NCI-H82 treated with DMSO at 0.1 percent for 48 hours (cell line): ENCODE results near the gene NUBP2.
"Not testable (repeated sequence)": the region's sequence is repeated elsewhere in the genome, so short reads cannot be mapped to it uniquely, and the experiment has no call there.

Experiments used
- DNase-seq: peaks from one replicate; lab custom pipeline; 2025; ENCODE audit not compliant: unreplicated experiment; lab: John Stamatoyannopoulos, UW

NUBP2 gene

GRCh38 chr16:1794908-1795666 lies 12.3 kb downstream of the NUBP2 start:
- no peak for DNase-seq

- DNase-seq: not testable (repeated sequence)
These were observed 16.5 kb downstream of the NUBP2 start for GRCh38 chr16:1799263-1799662.

- DNase-seq: no peak
These were observed 17.9 kb downstream of the NUBP2 start for GRCh38 chr16:1800701-1801100.

GRCh38 chr16:1807626-1808025 lies 24.9 kb downstream of the NUBP2 start:
- DNase-seq: no peak

- no peak for DNase-seq
These were observed 25.9 kb downstream of the NUBP2 start for GRCh38 chr16:1808691-1809090.

- DNase-seq: no peak
These were observed 26.6 kb downstream of the NUBP2 start for GRCh38 chr16:1809281-1809801.

- DNase-seq: no peak
These were observed 27.3 kb downstream of the NUBP2 start for GRCh38 chr16:1810106-1810505.

- DNase-seq: no peak
These were observed 27.8 kb downstream of the NUBP2 start for GRCh38 chr16:1810536-1810935.

GRCh38 chr16:1812732-1813163 lies 30.0 kb downstream of the NUBP2 start:
- DNase-seq: no peak

- no peak for DNase-seq
These were observed 32.7 kb downstream of the NUBP2 start for GRCh38 chr16:1815461-1815860.

GRCh38 chr16:1816396-1817275 lies 33.9 kb downstream of the NUBP2 start:
- no peak for DNase-seq

- no peak for DNase-seq
These were observed 34.5 kb downstream of the NUBP2 start for GRCh38 chr16:1817276-1817589.

- DNase-seq: no peak
These were observed 35.0 kb downstream of the NUBP2 start for GRCh38 chr16:1817716-1818115.

- no peak for DNase-seq
These were observed 35.6 kb downstream of the NUBP2 start for GRCh38 chr16:1818204-1818872.

GRCh38 chr16:1818873-1819525 lies 36.2 kb downstream of the NUBP2 start:
- no peak for DNase-seq

GRCh38 chr16:1819611-1820010 lies 36.9 kb downstream of the NUBP2 start:
- no peak for DNase-seq

GRCh38 chr16:1820096-1820945 lies 37.6 kb downstream of the NUBP2 start:
- no peak for DNase-seq

GRCh38 chr16:1820946-1821290 lies 38.2 kb downstream of the NUBP2 start:
- no peak for DNase-seq

- DNase-seq: no peak
These were observed 39.3 kb downstream of the NUBP2 start for GRCh38 chr16:1821861-1822611.

- no peak for DNase-seq
These were observed 40.0 kb downstream of the NUBP2 start for GRCh38 chr16:1822801-1823200.
